H7 (cell line): ENCODE results near the gene PRKCI. TPM values are rescaled to one million over a fixed set of nuclear protein-coding genes. Genes with fewer than 3 reads are reported as not detected.
"Not testable (repeated sequence)": the region's sequence is repeated elsewhere in the genome, so short reads cannot be mapped to it uniquely, and the experiment has no call there.

Experiments
- DNase-seq: peaks from one replicate; pipeline ENCODE4 v3.0.0; 2012
- H3K27me3 ChIP-seq: 2 replicates; pipeline ENCODE4 v1.6.0; 2011; ENCODE audit warnings: mild to moderate bottlenecking, low read length; ENCODE audit not compliant: control insufficient read depth, insufficient read depth
- H3K36me3 ChIP-seq: replicated peaks from 2 replicates; pipeline ENCODE4 v1.5.1; 2011; ENCODE audit warnings: low read length; ENCODE audit not compliant: control insufficient read depth, insufficient read depth
- H3K4me3 ChIP-seq: 2 replicates; pipeline ENCODE4 v1.5.1; 2011; ENCODE audit warnings: low read depth, mild to moderate bottlenecking, control low read depth, low read length, moderate library complexity; ENCODE audit not compliant: insufficient read depth
- total RNA-seq: library from RNA; depleted of rRNA; stranded (reverse); fragments of >200 nt; shearing (Covaris generic); gene quantifications from 2 replicates; pipeline ENCODE4 v1.2.3, GENCODE V29; 2014

The PRKCI gene
- total RNA-seq, 1 experiment from 2014 or later, result 74.5 TPM

- not testable (repeated sequence) for H3K27me3 ChIP-seq, DNase-seq, H3K36me3 ChIP-seq, H3K4me3 ChIP-seq
These were observed 105.8 kb downstream of the PRKCI start for GRCh38 chr3:170327868-170328548.

GRCh38 chr3:170330366-170330765, 108.1 kb downstream of the PRKCI start:
- no peak overlapping the region for H3K4me3 ChIP-seq
- no peaks in the 10 kb centered on the region for H3K27me3 ChIP-seq
- DNase-seq, result no peak
- no peaks in the 10 kb centered on the region for H3K36me3 ChIP-seq

GRCh38 chr3:170331143-170331542, 108.9 kb downstream of the PRKCI start:
- Histone ChIP-seq H3K4me3 (no peak overlapping the region), H3K27me3 (no peaks in the 10 kb centered on the region), H3K36me3 (no peaks in the 10 kb centered on the region)
- DNase-seq, result no peak

GRCh38 chr3:170337420-170337819, 115.2 kb downstream of the PRKCI start:
- H3K4me3 ChIP-seq, result no peak overlapping the region
- H3K36me3 ChIP-seq, result no peaks in the 10 kb centered on the region
- no peak for DNase-seq
- H3K27me3 ChIP-seq, result no peaks in the 10 kb centered on the region

DNA sequence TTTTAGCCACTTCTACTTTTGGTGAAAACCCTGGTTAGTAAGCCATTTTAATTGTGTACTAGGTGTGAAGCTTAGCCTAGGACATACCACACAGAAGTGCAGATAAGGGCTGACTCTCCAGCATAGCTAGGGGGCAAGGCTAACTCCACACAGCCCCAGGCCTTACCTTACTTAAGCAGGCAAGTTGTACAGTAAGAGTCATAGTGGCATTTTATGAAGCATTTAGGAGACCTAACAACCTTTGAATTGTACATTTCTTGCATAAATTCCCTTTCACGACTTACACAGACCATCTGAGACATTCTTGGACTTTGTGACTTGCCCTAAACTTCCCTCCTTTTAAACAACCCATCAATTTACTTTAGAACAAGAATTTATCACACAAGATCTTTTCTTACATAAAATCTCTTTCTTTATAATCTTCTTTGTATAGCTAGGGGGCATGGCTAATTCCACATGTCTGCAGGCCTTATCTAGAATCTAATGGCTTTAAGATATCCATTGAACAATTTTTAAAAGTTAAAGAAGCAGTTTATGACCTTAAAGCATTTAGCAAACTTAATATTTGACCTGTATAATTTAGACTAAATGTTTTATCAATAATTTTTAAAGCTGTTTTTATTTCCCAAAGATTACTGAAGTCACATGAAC, 116.6 kb downstream of the PRKCI start:
- no peak for DNase-seq
- Histone ChIP-seq H3K27me3 (no peaks in the 10 kb centered on the region), H3K36me3 (no peaks in the 10 kb centered on the region), H3K4me3 (no peak overlapping the region)

GRCh38 chr3:170342273-170342672, 120.0 kb downstream of the PRKCI start:
- H3K36me3 ChIP-seq, H3K4me3 ChIP-seq, H3K27me3 ChIP-seq, DNase-seq: not testable (repeated sequence)

DNA sequence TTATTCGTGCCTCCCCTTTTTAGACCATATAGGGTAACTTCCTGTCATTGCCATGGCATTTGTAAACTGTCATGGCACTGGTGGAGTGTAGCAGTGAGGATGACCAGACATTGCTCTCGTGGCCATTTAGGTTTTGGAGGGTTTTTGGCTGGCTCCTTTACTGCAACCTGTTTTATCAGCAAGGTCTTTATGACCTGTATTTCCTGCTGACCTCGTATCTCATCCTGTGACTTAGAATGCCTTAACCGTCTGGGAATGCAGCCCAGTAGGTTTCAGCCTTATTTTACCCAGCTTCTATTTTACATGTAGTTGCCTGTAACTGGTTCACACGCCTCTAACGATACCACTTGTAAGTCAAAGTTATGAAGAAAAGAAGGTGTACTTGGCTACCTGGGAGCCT, 121.6 kb downstream of the PRKCI start:
- H3K27me3 ChIP-seq, H3K36me3 ChIP-seq, H3K4me3 ChIP-seq, DNase-seq: not testable (repeated sequence)

DNA sequence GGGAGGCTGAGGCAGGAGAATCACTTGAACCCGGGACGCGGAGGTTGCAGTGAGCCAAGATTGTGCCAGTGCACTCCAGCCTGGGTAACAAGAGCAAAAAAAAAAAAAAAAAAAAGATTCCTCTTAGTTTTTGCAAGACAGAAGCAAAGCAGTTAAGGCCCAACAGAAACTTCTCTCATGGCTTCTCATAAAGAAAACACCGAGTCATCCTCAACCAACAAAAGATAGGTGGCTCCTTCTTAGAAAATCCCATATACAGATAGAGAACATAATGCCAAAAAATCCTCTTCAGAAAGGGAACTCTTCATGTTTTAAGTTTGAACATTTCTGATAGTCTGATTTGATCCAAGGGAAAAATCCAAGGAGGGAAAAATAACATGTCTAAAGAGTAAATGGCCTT, 122.7 kb downstream of the PRKCI start:
- no peak for DNase-seq
- no peak overlapping the region for H3K4me3 ChIP-seq
- H3K36me3 ChIP-seq, result no peaks in the 10 kb centered on the region

GRCh38 chr3:170346481-170347392, 124.5 kb downstream of the PRKCI start:
- no peaks in the 10 kb centered on the region for H3K36me3 ChIP-seq
- DNase-seq, result no peak
- H3K27me3 ChIP-seq, result no peaks in the 10 kb centered on the region
- H3K4me3 ChIP-seq, result no peak overlapping the region

More for the DNA sequence above, 122.7 kb downstream of the PRKCI start:
- no peaks in the 10 kb centered on the region for H3K27me3 ChIP-seq

DNA sequence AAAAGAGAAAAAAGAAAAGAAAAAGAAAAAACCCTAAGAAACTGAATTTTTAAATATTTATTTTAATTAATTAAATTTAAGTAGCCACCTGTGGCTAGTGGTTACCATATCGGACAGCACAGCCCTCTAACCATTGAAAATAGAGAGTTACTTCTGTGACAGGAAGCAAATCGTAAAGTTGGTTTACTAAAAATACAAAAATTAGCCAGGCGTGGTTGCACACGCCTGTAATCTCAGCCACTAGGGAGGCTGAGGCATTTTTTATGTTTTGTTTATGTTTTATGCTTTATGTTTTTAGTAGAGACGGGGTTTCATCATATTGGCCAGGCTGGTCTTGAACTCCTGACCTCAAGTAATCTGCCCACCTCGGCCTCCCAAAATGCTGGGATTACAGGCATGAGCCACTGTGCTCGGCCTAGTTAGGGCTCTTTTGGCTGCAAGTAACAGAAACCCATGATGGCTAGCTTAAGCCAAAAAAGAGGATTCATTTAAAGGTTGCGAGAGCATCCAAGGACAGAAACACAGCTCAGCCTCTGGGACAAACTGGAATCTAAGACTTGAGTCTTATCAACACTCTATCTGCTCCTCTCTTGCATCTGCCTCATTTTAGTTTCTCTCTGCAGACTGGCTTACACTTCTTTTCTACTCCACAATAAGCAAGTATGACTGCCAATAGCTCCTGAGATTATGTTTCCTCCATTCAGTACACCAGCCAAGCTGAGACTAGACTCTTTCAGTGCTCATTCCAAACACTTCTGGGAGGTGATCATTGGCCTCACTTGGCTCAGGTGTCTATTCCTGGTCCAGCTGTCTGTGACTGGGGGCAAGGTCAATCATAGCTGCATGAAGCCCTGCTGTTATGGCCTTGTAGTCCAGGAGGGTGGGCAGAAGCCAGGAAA, 128.5 kb downstream of the PRKCI start:
- no peak overlapping the region for H3K4me3 ChIP-seq
- DNase-seq, result no peak
- no peaks in the 10 kb centered on the region for H3K36me3 ChIP-seq
- no peaks in the 10 kb centered on the region for H3K27me3 ChIP-seq

DNA sequence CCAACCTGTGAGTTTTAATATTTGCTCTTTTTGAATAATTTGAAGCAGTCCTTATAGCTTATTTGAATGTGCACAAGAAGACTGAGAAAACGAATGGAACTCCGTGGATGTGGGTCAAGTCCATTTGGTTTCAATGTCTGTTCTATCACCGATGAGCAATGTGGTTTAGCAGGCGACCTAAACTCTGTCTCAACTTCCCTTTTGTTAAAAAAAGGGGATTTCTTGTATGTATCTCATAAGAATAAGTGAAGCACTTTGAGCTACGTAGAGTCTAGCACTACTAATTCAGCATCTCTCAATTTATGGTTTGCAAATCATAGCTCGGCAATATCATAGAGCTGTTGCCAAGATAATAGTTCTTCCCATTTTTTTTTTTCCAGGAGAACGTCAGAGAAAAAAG, 130.7 kb downstream of the PRKCI start:
- Histone ChIP-seq H3K36me3 (no peaks in the 10 kb centered on the region), H3K4me3 (no peak overlapping the region), H3K27me3 (no peaks in the 10 kb centered on the region)
- DNase-seq, result no peak

GRCh38 chr3:170353485-170353884, 131.3 kb downstream of the PRKCI start:
- DNase-seq, result no peak
- no peak overlapping the region for H3K4me3 ChIP-seq
- no peaks in the 10 kb centered on the region for H3K36me3 ChIP-seq
- no peaks in the 10 kb centered on the region for H3K27me3 ChIP-seq

DNA sequence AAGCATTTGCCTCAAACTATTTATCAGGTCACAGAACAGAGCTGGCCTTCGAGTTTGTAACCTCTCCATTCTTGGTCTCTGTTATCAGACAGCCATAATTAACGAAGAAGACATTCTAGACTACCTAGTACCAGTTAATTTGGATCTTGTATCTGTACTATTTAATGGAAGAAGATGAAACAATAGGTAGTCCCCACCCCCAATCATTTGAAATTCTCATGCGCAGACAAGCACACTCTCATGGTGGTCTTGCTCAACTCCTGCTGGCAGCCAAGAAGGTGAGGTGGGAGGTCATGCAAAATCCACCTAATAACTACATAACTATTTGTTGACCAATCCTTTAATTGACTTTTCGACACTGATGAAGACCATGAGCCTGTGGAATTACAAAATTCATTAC, 132.5 kb downstream of the PRKCI start:
- Histone ChIP-seq H3K27me3 (no peaks in the 10 kb centered on the region), H3K36me3 (peaks cover 2% of the 10 kb centered on the region), H3K4me3 (no peak overlapping the region)
- DNase-seq, result no peak
